D721Med (cell line): ENCODE measurements around the gene SIGMAR1.

Source experiments
- DNase-seq: peaks from one replicate; pipeline ENCODE4 v3.0.0; 2011; ENCODE audit warnings: low spot score; ENCODE audit not compliant: insufficient read length
- FAIRE-seq: peaks from 2 replicates; lab custom pipeline; 2011; peaks lifted over from hg19 to GRCh38; lab: Jason Lieb, UNC
- TF ChIP-seq, protein P1 (sequence below): IDR thresholded peaks from 2 replicates; pipeline ENCODE4 v1.5.1; 2012; ENCODE audit warnings: mild to moderate bottlenecking, control low read depth; ENCODE audit not compliant: insufficient read depth; ENCODE audit errors: missing control alignments

Gene SIGMAR1

DNA sequence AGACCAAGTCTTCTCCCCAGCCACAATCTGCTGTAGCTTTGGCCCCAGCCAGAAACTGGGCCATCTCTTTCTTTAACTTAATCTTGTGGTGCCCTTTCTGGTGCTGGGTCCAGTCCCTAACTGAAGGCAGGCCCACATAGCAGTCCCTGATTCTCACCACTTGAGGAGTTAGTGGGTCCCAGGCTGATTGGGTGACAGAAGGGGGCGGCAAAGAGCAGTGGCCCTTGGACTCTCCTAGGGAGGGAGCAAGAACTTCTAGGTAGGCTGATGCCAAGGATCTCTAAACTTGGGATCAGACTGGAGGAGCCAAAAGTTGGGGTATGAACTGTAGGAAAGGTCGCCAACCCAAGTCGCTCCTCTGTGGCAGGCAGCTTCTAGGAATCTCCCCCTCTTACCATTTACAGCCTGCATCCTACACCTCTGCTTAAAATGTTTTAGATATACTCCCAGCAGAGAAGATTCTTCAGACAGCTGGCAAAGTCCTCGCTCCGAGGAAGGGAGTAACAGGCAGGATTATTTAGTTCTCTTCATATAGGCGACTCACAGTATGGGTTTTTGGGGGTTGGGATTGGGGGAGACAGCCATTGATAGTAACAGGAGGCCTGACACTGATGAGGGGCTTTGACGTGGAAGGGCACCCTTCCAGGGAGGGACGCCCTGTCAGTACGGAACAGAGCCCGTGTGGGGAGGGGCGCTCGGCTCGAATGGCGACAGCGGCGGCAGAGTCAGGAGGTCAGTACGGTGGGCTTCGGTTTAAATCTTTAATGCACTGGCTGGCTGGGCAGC is 26.9 kb upstream of the SIGMAR1 start:
- TF ChIP-seq, protein P1, sequence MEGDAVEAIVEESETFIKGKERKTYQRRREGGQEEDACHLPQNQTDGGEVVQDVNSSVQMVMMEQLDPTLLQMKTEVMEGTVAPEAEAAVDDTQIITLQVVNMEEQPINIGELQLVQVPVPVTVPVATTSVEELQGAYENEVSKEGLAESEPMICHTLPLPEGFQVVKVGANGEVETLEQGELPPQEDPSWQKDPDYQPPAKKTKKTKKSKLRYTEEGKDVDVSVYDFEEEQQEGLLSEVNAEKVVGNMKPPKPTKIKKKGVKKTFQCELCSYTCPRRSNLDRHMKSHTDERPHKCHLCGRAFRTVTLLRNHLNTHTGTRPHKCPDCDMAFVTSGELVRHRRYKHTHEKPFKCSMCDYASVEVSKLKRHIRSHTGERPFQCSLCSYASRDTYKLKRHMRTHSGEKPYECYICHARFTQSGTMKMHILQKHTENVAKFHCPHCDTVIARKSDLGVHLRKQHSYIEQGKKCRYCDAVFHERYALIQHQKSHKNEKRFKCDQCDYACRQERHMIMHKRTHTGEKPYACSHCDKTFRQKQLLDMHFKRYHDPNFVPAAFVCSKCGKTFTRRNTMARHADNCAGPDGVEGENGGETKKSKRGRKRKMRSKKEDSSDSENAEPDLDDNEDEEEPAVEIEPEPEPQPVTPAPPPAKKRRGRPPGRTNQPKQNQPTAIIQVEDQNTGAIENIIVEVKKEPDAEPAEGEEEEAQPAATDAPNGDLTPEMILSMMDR = peak; percentile 84
- DNase-seq (no peak), FAIRE-seq (no peak)

DNA sequence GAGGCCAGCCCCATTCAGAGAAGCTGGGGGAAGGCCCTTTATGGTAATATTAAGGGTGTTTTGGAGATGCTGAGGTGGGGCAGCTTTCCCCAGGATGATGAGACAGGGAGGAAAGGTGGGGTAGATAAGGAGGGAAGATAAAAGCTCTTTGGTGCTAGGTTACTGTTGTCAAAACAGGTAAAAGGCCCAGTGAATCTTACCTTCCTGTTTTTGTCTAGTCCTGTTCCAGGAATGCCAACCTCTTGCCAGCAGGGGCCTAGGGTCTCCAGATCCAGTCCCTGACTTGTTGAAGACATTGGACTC is 25.7 kb upstream of the SIGMAR1 start:
- FAIRE-seq (no peak), DNase-seq (no peak)
- TF ChIP-seq, protein P1 = no peak

DNA sequence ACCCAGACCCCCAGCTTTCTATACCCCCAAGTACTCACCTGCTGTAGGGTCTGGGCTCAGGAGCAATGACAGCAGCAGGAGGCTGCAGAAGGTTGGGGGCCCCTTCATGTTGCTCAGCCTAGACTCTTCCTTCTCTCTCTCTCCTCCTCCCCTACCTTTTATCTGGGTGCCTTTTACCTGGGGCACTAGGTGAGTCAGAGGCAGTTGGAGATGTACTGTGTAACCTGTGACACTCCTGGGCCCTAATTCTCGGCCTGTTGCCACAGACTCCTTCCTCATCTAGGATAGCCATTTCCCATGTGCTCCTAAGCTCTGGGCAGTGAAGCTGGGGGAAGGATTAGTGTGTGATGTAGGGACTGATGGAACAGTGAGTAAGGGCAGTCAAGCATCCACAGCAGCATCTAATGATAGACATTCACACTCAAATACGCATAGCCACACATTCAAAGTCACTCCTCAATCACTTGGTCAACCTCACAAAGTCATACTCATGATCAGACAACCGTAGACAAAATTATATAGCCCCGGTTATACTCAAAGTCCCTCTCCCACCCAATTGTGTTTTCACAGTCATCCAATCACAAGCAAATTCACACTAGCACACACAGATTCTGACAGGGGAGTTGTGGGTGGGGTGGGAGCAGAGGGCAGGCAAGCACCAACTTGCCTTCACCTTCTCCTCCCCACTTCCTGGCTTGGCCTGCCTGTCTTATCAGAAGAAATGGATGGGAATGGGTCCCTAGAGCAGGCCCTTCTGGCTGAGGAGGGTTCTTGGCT is 25.1 kb upstream of the SIGMAR1 start, which contains the start of gene CCL27:
Gene CCL27, minus strand, starts transcription at position 132 of the 777 bp plus-strand sequence. Its CDS starts 24 bp downstream, at position 108.
- FAIRE-seq = no peak
- TF ChIP-seq, protein P1 = no peak
- no peak for DNase-seq

DNA sequence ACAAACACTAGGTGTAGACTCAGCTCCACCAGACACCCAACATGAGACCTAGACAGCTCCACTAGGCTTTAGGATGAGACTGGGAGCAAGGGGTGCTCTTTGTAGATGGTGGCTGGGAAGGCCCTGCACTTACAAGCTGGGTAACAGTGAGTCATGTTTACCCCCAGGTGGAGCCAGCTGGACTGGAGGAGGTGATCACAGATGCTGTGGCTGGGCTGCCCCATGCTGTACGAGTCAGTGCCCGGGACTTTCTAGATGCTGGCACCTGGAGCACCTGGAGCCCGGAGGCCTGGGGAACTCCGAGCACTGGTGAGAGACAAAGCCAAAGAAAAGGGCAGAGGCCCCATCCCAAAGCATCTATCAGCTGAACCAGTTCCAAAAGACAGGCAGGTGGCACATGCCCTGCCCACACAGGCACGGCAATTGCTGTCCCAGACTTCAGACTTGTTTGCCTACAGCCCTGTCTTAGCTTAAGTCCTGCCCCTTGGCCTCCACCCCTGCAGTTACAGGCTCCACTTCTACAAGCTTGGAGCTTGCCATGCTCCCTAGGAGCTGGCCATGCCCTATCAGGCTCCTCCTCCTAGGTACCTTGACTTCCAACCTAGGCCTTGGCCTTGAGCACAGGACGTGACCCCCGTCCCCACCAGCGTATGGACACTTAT is 22.1 kb upstream of the SIGMAR1 start:
- FAIRE-seq = no peak
- DNase-seq = no peak
- TF ChIP-seq, protein P1 = no peak

DNA sequence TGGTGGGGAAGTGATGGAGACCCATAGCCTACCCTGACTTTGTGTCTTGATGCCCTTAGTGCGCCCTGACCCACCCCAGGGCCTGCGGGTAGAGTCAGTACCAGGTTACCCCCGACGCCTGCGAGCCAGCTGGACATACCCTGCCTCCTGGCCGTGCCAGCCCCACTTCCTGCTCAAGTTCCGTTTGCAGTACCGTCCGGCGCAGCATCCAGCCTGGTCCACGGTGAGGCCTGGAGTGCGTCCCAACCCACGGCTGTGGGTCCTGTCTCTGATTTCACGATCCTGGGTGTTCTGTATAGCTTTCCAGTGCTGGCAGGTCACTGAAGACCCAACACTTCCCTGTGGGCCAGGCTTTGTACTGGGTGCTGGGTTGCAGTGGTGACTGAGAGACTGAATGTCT is 20.9 kb upstream of the SIGMAR1 start:
- TF ChIP-seq, protein P1 = no peak
- no peak for DNase-seq
- FAIRE-seq = no peak

DNA sequence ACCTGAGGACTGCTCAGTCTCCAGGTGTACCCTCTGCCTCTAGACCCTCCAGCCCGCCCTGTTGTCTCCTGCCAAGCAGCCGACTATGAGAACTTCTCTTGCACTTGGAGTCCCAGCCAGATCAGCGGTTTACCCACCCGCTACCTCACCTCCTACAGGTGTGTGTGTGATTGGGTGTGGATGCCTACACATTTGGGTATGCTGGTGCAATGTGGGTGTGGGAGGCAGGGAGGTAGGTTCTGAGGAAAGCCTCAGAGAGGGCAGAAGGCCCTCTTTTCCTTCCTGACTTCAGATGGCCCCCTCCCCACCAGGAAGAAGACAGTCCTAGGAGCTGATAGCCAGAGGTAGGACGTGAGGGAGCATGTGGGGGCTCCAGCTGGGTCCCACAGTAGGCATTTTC is 19.4 kb upstream of the SIGMAR1 start:
- DNase-seq (no peak), FAIRE-seq (no peak)
- TF ChIP-seq, protein P1 = no peak

DNA sequence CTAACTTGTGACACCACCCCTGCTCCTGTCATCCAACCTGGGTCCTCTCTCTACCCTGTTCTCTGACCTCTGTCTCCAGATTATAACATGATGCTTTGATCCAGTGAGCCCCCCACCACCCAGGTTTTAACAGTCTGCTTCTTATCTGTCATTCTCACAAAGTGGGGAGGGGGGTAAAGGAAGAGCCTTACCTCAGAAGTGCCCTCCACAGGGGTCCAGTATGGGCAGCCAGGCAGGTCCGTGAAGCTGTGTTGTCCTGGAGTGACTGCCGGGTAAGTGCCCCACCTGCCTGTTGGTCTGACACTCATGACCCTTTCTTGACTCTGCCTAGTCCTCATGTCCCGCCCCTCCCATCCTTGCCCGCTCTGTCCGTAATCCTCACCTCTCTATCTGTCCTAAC is 17.8 kb upstream of the SIGMAR1 start:
- DNase-seq (no peak), FAIRE-seq (no peak)
- TF ChIP-seq, protein P1 = no peak
